Kidney (tissue), 14 donors: ENCODE measurements around the gene FHOD3. TPM values are rescaled to one million over a fixed set of nuclear protein-coding genes. Genes with fewer than 3 reads are reported as not detected.

ENCODE experiments used
- DNase-seq, 5 donors: peaks; one replicate each; pipeline ENCODE4 v3.0.0-alpha.2; 2013 to 2020
- FAIRE-seq: peaks from 2 replicates; lab custom pipeline; 2012; peaks lifted over from hg19 to GRCh38; lab: Jason Lieb, UNC
- H3K27ac ChIP-seq, 2 donors: one replicate each; pipeline ENCODE4 v1.7.0; 2013; ENCODE audit warnings: low read depth in 2 of 2, low read length in 2 of 2, inconsistent platforms in 1 of 2
- H3K27me3 ChIP-seq: one replicate; pipeline ENCODE4 v1.7.1; 2013; ENCODE audit warnings: low read length, inconsistent platforms; ENCODE audit not compliant: control insufficient read depth, insufficient read depth
- H3K36me3 ChIP-seq, 3 donors: one replicate each; pipeline versions ENCODE4 v1.7.0 to v1.7.1; 2013; ENCODE audit warnings: low read length in 3 of 3, control low read depth in 1 of 3, inconsistent platforms in 1 of 3; ENCODE audit not compliant: insufficient read depth in 3 of 3, control insufficient read depth in 2 of 3
- H3K4me1 ChIP-seq, 3 donors: one replicate each; pipeline versions ENCODE4 v1.7.0 to v1.7.1; 2013; ENCODE audit warnings: low read length in 3 of 3, inconsistent platforms in 1 of 3, low read depth in 1 of 3; ENCODE audit not compliant: control insufficient read depth in 2 of 3, insufficient read depth in 2 of 3
- H3K4me3 ChIP-seq, 3 donors: one replicate each; pipeline versions ENCODE4 v1.7.0 to v1.8.1; 2013; ENCODE audit warnings: low read length in 3 of 3, control low read depth in 1 of 3, inconsistent platforms in 1 of 3
- H3K9ac ChIP-seq, 3 donors: one replicate each; pipeline versions ENCODE4 v1.7.0 to v1.7.1; 2013; ENCODE audit warnings: low read length in 3 of 3, control low read depth in 1 of 3, inconsistent platforms in 1 of 3
- H3K9me3 ChIP-seq, 3 donors: one replicate each; pipeline versions ENCODE4 v1.7.0 to v1.7.1; 2013; ENCODE audit warnings: low read length in 3 of 3, control low read depth in 1 of 3, inconsistent platforms in 1 of 3; ENCODE audit not compliant: control insufficient read depth in 2 of 3, insufficient read depth in 1 of 3
- CTCF ChIP-seq: IDR thresholded peaks from 3 replicates; pipeline ENCODE4 v1.5.1; 2012; ENCODE audit warnings: mild to moderate bottlenecking, moderate library complexity, borderline replicate concordance; ENCODE audit not compliant: insufficient read depth; ENCODE audit errors: extremely low read depth
- intact Hi-C: fragments of 100-400 bp; cut with DNase I; formaldehyde crosslinking; loops from one replicate; pipeline ENCODE4 v1.11.1; 2022
- polyA plus RNA-seq: library from polyadenylated mRNA; stranded (reverse); fragments of 350-450 nt; fragmentation: Illumina TruSeq; extraction: RNeasy Lipid Tissue Mini Kit (QIAGEN cat#74804); gene quantifications from one replicate; pipeline ENCODE4 v1.2.3, GENCODE V29; 2014; ENCODE audit warnings: low read depth, low replicate concordance; ENCODE audit not compliant: insufficient read depth
- total RNA-seq: library from RNA; stranded (reverse); fragmentation: NEBNext Ultra II Directional; extraction: Animal tissue kit (Norgen Biotek cat#: 25700); gene quantifications from one replicate; pipeline ENCODE4 v1.2.1, GENCODE V29; 2021
- donor health status: control.
- donor health status: control.
- donor health status: control.
- donor health status: control.
- donor health status: control.
- donor health status: DM: yes; HTN: yes; CAD: no.
- donor health status: Normal renal cell carcinoma (clear cell type).

Gene FHOD3
- total and polyA plus RNA-seq, 2 donors from 2014 or later = 21.5 to 28.0 TPM

- H3K27me3 ChIP-seq = no peaks in the 10 kb centered on the region
- no peak overlapping the region for H3K9ac ChIP-seq
- H3K4me1 ChIP-seq = peaks cover 0 to 11% (median 2%) of the 10 kb centered on the region in 3 donors
- H3K27ac ChIP-seq = no peak overlapping the region
- H3K9me3 ChIP-seq = no peaks in the 10 kb centered on the region
- TF ChIP-seq CTCF = no peak
- H3K36me3 ChIP-seq = no peaks in the 10 kb centered on the region
- DNase-seq (no peak), FAIRE-seq (no peak)
- intact Hi-C loops = no loop called here
- no peak overlapping the region for H3K4me3 ChIP-seq
Measured at GRCh38 chr18:36358141-36358540, 60.6 kb downstream of the FHOD3 start.

DNA sequence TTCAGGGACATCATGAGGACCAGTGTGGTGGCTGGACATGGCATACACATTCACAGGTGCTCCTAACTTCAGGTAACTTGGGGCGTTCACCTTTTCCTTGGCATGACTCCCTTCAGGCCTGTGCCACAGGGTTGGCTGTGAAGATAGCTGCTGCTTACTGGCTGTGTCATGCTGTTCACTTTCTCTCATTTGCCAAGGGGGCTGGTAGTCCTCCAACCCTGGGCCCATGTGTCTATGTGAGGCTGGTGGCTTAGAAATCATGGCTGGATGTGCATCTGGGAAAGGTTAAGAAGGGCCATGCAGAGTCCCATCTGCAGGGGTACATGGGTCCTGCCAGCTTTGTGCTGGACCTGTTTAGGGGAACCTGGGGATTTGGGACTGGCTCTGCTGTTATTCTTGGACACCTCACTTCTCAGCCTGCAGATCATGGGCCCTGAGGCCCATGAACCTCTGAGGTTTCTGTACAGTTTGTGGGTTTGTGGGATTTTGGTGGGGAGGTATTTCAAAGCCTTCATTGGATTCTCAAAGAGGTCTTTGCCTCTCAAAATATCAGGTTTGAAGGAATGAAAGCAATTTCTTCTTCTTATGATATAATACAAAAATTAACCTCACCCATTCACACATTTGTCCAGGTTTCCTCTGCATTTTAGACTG is 62.9 kb downstream of the FHOD3 start:
- Histone ChIP-seq H3K4me3 (no peak overlapping the region), H3K27me3 (no peaks in the 10 kb centered on the region), H3K36me3 (no peaks in the 10 kb centered on the region), H3K9me3 (no peaks in the 10 kb centered on the region), H3K27ac (no peak overlapping the region), H3K4me1 (peaks cover 0 to 9% (median 2%) of the 10 kb centered on the region in 3 donors), H3K9ac (no peak overlapping the region)
- DNase-seq (no peak), FAIRE-seq (no peak)
- intact Hi-C loops = no loop called here
- no peak for TF ChIP-seq CTCF

- H3K9ac ChIP-seq = no peak overlapping the region
- intact Hi-C loops = no loop called here
- H3K27me3 ChIP-seq = no peaks in the 10 kb centered on the region
- peaks cover 0 to 4% (median 0%) of the 10 kb centered on the region in 3 donors for H3K4me1 ChIP-seq
- no peaks in the 10 kb centered on the region for H3K9me3 ChIP-seq
- TF ChIP-seq CTCF = no peak
- FAIRE-seq (no peak), DNase-seq (no peak)
- H3K27ac ChIP-seq = no peak overlapping the region
- H3K36me3 ChIP-seq = no peaks in the 10 kb centered on the region
- no peak overlapping the region for H3K4me3 ChIP-seq
Measured at GRCh38 chr18:36364911-36365624, 67.6 kb downstream of the FHOD3 start.
